Measurements from ENCODE around the gene ZNF584.
"Not testable (repeated sequence)": the region's sequence is repeated elsewhere in the genome, so short reads cannot be mapped to it uniquely, and the experiment has no call there.

The ZNF584 gene

DNA sequence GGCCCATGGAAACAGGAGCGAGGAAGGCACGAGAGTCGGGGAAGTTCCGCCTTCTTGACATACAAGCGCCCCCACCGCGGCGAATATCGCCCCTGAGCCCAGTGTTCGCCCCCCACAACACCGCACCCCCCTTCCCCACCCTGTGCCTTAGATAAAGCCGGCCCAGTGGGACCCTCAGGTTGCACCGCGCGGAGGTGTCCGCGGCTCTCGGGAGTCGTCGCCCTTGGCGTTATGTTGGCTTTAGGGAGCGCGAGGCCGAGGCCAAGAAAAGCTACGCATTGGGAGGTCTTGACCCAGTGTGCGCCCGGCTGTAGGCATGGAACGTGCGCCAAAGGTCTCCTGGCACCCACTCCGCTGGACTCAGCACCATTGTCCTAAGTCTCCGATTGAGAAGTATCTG is 32.1 kb downstream of the ZNF584 start:
- Histone ChIP-seq H3K9me2 (replicated peaks; ENCODE audit: control insufficient read depth, low read length) (no peaks in the 10 kb centered on the region), H4K20me1 (ENCODE audit: control insufficient read depth, insufficient read depth, low read depth, low read length) (no peaks in the 10 kb centered on the region), H3K27me3 (ENCODE audit: control insufficient read depth, low read length) (no peaks in the 10 kb centered on the region), H3K36me3 (ENCODE audit: control insufficient read depth, low read length) (0 out of 2 replicates have a peak, but pooled peaks cover 5% of the 10 kb centered on the region), H3K9me3 (ENCODE audit: control insufficient read depth, insufficient read depth, low read length) (peaks cover 40% of the 10 kb centered on the region), H3F3A (ENCODE audit: control insufficient read depth, insufficient read depth) (no peaks in the 10 kb centered on the region), H3K79me2 (ENCODE audit: control insufficient read depth, low read length) (no peaks in the 10 kb centered on the region), H3K4me3 (ENCODE audit: low read length) (peak overlapping the region; percentile 74), H3K27ac (ENCODE audit: low read depth, low read length) (no peak overlapping the region), H3K4me2 (ENCODE audit: low read length) (peak overlapping the region; percentile 69), H3K4me1 (ENCODE audit: control insufficient read depth, low read length) (peaks cover 14% of the 10 kb centered on the region)
- TF ChIP-seq EZH2phosphoT487 (IDR thresholded peaks at IDR 0.05; ENCODE audit: borderline replicate concordance, low read length) (no peak), CTCF (IDR thresholded peaks at IDR 0.05; ENCODE audit: low read depth, low read length, poor library complexity, severe bottlenecking) (no peak)

DNA sequence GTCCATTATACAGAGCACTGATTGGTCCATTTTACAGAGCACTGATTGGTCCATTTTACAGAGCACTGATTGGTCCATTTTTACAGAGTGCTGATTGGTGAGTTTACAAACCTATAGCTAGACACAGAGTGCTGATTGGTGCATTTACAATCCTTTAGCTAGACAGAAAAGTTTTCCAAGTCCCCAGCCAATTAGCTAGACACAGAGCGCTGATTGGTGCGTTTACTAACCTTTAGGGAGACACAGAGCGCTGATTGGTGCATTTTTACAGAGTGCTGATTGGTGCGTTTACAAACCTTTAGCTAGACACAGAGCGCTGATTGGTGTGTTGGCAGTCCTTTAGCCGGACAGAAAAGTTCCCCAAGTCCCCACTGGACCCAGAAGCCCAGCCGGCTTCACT is 34.5 kb downstream of the ZNF584 start:
- not testable (repeated sequence) for H3K27ac ChIP-seq (ENCODE audit: low read depth, low read length); H3K4me3 ChIP-seq (ENCODE audit: low read length); H3K9me2 ChIP-seq (replicated peaks; ENCODE audit: control insufficient read depth, low read length); H3K27me3 ChIP-seq (ENCODE audit: control insufficient read depth, low read length); H3K4me2 ChIP-seq (ENCODE audit: low read length); H3K36me3 ChIP-seq (ENCODE audit: control insufficient read depth, low read length); H4K20me1 ChIP-seq (ENCODE audit: control insufficient read depth, insufficient read depth, low read depth, low read length); H3F3A ChIP-seq (ENCODE audit: control insufficient read depth, insufficient read depth); H3K79me2 ChIP-seq (ENCODE audit: control insufficient read depth, low read length)
- H3K4me1 ChIP-seq (ENCODE audit: control insufficient read depth, low read length), result peaks cover 14% of the 10 kb centered on the region
- H3K9me3 ChIP-seq (ENCODE audit: control insufficient read depth, insufficient read depth, low read length), result peaks cover 34% of the 10 kb centered on the region

- H3K36me3 ChIP-seq (ENCODE audit: control insufficient read depth, low read length); H4K20me1 ChIP-seq (ENCODE audit: control insufficient read depth, insufficient read depth, low read depth, low read length); H3K9me2 ChIP-seq (replicated peaks; ENCODE audit: control insufficient read depth, low read length); H3K79me2 ChIP-seq (ENCODE audit: control insufficient read depth, low read length); H3F3A ChIP-seq (ENCODE audit: control insufficient read depth, insufficient read depth); H3K4me2 ChIP-seq (ENCODE audit: low read length); H3K27ac ChIP-seq (ENCODE audit: low read depth, low read length); H3K27me3 ChIP-seq (ENCODE audit: control insufficient read depth, low read length); H3K4me3 ChIP-seq (ENCODE audit: low read length): not testable (repeated sequence)
- H3K9me3 ChIP-seq (ENCODE audit: control insufficient read depth, insufficient read depth, low read length), result peaks cover 23% of the 10 kb centered on the region
- H3K4me1 ChIP-seq (ENCODE audit: control insufficient read depth, low read length), result peaks cover 14% of the 10 kb centered on the region
Observed at GRCh38 chr19:58448860-58449259, 40.4 kb downstream of the ZNF584 start.

GRCh38 chr19:58449980-58450379 is 41.5 kb downstream of the ZNF584 start:
- H3K27ac ChIP-seq (ENCODE audit: low read depth, low read length); H3K4me3 ChIP-seq (ENCODE audit: low read length); H3K79me2 ChIP-seq (ENCODE audit: control insufficient read depth, low read length); H3K4me2 ChIP-seq (ENCODE audit: low read length); H4K20me1 ChIP-seq (ENCODE audit: control insufficient read depth, insufficient read depth, low read depth, low read length); H3K9me2 ChIP-seq (replicated peaks; ENCODE audit: control insufficient read depth, low read length); H3K27me3 ChIP-seq (ENCODE audit: control insufficient read depth, low read length); H3F3A ChIP-seq (ENCODE audit: control insufficient read depth, insufficient read depth): not testable (repeated sequence)
- Histone ChIP-seq H3K4me1 (ENCODE audit: control insufficient read depth, low read length) (peaks cover 14% of the 10 kb centered on the region), H3K9me3 (ENCODE audit: control insufficient read depth, insufficient read depth, low read length) (peaks cover 23% of the 10 kb centered on the region), H3K36me3 (ENCODE audit: control insufficient read depth, low read length) (peaks cover 12% of the 10 kb centered on the region)

DNA sequence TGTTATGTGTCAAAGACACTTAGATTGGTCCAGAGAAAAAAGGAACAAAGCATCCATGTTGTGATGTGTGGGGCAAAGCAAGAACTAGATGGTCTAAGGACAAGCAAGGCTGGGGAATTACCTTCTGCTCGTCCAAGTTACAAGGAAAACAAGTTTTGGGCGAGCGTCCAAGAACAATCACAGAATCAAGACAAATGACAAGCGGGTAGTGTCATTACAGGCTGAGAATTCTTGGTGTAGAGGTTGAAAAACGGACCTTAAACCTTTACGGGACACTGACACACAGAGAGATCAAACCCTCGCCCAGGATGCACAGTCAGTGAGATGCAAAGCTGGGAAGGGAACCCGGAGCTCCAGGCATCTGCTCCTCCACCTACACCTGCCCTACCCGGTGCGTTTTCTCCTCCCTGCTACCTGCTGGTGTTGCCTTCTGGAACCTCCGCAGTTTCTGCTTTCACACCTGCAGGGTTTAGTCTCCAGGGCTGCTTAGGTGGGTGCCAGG is 42.5 kb downstream of the ZNF584 start:
- H3K27ac ChIP-seq (ENCODE audit: low read depth, low read length), result no peak overlapping the region

More for the DNA sequence above, 42.5 kb downstream of the ZNF584 start:
- Histone ChIP-seq H4K20me1 (ENCODE audit: control insufficient read depth, insufficient read depth, low read depth, low read length) (no peaks in the 10 kb centered on the region), H3K4me1 (ENCODE audit: control insufficient read depth, low read length) (peaks cover 14% of the 10 kb centered on the region), H3K79me2 (ENCODE audit: control insufficient read depth, low read length) (peaks cover 6% of the 10 kb centered on the region), H3K27me3 (ENCODE audit: control insufficient read depth, low read length) (peaks cover 7% of the 10 kb centered on the region), H3K9me3 (ENCODE audit: control insufficient read depth, insufficient read depth, low read length) (peaks cover 23% of the 10 kb centered on the region), H3K36me3 (ENCODE audit: control insufficient read depth, low read length) (peaks cover 12% of the 10 kb centered on the region), H3F3A (ENCODE audit: control insufficient read depth, insufficient read depth) (no peaks in the 10 kb centered on the region), H3K4me3 (ENCODE audit: low read length) (peak overlapping the region; percentile 87), H3K4me2 (ENCODE audit: low read length) (peak overlapping the region; percentile 97), H3K9me2 (replicated peaks; ENCODE audit: control insufficient read depth, low read length) (no peaks in the 10 kb centered on the region)
- TF ChIP-seq CTCF (IDR thresholded peaks at IDR 0.05; ENCODE audit: low read depth, low read length, poor library complexity, severe bottlenecking) (no peak), EZH2phosphoT487 (IDR thresholded peaks at IDR 0.05; ENCODE audit: borderline replicate concordance, low read length) (no peak)
